Psoas muscle (tissue), 8 donors: ENCODE measurements around the gene ZSCAN18. TPM values are rescaled to one million over a fixed set of nuclear protein-coding genes. Genes with fewer than 3 reads are reported as not detected.

Source experiments
- ATAC-seq, 4 donors: fragments of 200-7000 bp; cut with Tn5 transposase; one replicate each; pipeline ENCODE4 v1.9.1; 2020; ENCODE audit warnings: moderate library complexity in 3 of 4, mild to moderate bottlenecking in 2 of 4
- DNase-seq, 2 donors: peaks; one replicate each; pipeline ENCODE4 v3.0.0-alpha.2; 2020
- H3K27ac ChIP-seq: fragments of 200-600 bp; one replicate; pipeline ENCODE4 v1.8.0; 2022
- H3K27me3 ChIP-seq, 3 donors: fragments of 200-600 bp in 1 of 3; one replicate each; pipeline versions ENCODE4 v1.6.1 to v1.8.0; 2013 to 2022; ENCODE audit warnings: low read length in 2 of 3, mild to moderate bottlenecking in 2 of 3, moderate library complexity in 1 of 3; ENCODE audit not compliant: insufficient read depth in 3 of 3
- H3K36me3 ChIP-seq, 2 donors: fragments of 200-600 bp in 1 of 2; one replicate each; pipeline versions ENCODE4 v1.6.1 to v1.8.0; 2013 to 2022; ENCODE audit warnings: low read depth in 1 of 2, mild to moderate bottlenecking in 1 of 2, moderate library complexity in 1 of 2; ENCODE audit not compliant: insufficient read depth in 1 of 2
- H3K4me1 ChIP-seq: fragments of 200-600 bp; one replicate; pipeline ENCODE4 v1.8.0; 2022
- H3K4me3 ChIP-seq: fragments of 200-600 bp; one replicate; pipeline ENCODE4 v1.8.0; 2022; ENCODE audit warnings: mild to moderate bottlenecking
- H3K9me3 ChIP-seq: fragments of 200-600 bp; one replicate; pipeline ENCODE4 v1.8.0; 2022
- WGBS, 3 donors: extraction: QIAGEN DNeasy Blood & Tissue Kit; methylation state at CpG; one replicate each; pipeline versions ENCODE4 v1.1.6 to v1.1.7; 2013; 5-methylcytosine and 5-hydroxymethylcytosine counted together
- intact Hi-C, 2 donors: fragments of 100-400 bp; cut with DNase I; formaldehyde crosslinking; loops; one replicate each; pipeline versions ENCODE4 v1.11.0 to v1.14.2; 2022
- polyA plus RNA-seq, 3 donors: library from polyadenylated mRNA; stranded (reverse); fragments of 200-250 nt; gene quantifications; one replicate each; pipeline ENCODE4 v1.2.3, GENCODE V29; 2013
- total RNA-seq, 4 donors: library from RNA; stranded (reverse); fragmentation: NEBNext Ultra II Directional in 2 of 4; extraction: Animal tissue kit (Norgen Biotek cat#: 25700) in 2 of 4; gene quantifications; one replicate each; pipeline versions ENCODE4 v1.2.1 to v1.2.4, GENCODE V29; 2021 to 2023
- TF ChIP-seq, protein P1 (sequence below): fragments of 200-600 bp; IDR thresholded peaks from one replicate; pipeline ENCODE4 v1.8.0; 2022; ENCODE audit warnings: antibody characterized with exemption
- donor health status: healthy with polysubstance abuse.
- donor health status: DM: no; HTN: no; CAD: no; lungs with moderate emphysema.
- donor health status: Bipolar disorder and iron deficiency.
- donor health status: healthy.
- donor health status: DM: yes; HTN: yes; CAD: no.
- donor health status: DM: no; HTN: no; CAD: no.
- donor health status: DM: no; HTN: no; CAD: no.
- donor health status: DM: yes; HTN: yes; CAD: no.

Gene ZSCAN18
- total and polyA plus RNA-seq, 7 donors = 9.5 to 36.8 (median 14.0) TPM

DNA sequence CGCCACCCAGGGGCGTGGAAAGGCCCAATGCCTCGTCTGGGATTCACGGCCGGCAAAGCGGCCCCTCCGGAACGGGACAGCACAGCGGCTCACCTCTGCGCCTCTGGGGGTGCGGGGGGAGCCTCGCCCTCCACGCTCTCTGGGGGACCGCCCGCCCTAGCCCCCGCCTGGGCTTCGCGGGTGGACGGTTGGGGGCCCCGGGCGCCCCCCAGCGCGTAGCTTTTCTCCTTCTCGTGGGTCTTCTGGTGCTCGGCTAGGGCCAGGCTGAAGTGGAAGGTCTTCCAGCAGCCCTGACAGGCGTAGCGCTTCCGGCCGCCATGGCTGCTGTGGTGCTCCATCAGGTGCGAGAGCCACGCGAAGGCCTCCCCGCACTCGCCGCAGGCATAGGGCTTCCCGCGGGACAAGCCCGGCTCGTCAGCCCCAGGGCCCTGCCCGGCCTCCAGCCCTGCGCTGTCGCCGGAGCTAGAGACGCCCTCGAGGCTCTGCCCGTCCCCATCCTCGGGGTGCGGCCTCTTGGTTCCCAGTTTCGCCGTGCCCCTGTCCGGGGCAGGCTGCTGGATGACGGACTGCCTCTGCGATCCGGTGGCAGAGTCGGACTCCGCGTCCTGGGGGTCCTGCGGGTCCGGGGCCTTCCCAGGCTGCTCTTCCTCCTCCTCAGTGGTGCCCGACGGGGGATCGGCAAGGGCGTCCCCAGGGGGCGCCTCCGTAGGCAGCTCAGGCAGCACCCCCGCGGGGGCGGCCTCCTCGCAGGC is 13.3 kb downstream of the ZSCAN18 start:
- TF ChIP-seq, protein P1, sequence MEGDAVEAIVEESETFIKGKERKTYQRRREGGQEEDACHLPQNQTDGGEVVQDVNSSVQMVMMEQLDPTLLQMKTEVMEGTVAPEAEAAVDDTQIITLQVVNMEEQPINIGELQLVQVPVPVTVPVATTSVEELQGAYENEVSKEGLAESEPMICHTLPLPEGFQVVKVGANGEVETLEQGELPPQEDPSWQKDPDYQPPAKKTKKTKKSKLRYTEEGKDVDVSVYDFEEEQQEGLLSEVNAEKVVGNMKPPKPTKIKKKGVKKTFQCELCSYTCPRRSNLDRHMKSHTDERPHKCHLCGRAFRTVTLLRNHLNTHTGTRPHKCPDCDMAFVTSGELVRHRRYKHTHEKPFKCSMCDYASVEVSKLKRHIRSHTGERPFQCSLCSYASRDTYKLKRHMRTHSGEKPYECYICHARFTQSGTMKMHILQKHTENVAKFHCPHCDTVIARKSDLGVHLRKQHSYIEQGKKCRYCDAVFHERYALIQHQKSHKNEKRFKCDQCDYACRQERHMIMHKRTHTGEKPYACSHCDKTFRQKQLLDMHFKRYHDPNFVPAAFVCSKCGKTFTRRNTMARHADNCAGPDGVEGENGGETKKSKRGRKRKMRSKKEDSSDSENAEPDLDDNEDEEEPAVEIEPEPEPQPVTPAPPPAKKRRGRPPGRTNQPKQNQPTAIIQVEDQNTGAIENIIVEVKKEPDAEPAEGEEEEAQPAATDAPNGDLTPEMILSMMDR = no peak
- peaks cover 11 to 37% of the 10 kb centered on the region in 2 donors for H3K36me3 ChIP-seq
- H3K4me3 ChIP-seq = no peak overlapping the region
- H3K27ac ChIP-seq = no peak overlapping the region
- WGBS, 3 donors = 97 to 99% (median 99%) methylated on average over 64 to 69 of the region's 69 CpGs
- H3K4me1 ChIP-seq = no peaks in the 10 kb centered on the region
- H3K27me3 ChIP-seq = no peaks in the 10 kb centered on the region
- intact Hi-C loops = no loop called here
- ATAC-seq = no peak
- peaks cover 63% of the 10 kb centered on the region for H3K9me3 ChIP-seq
- DNase-seq = no peak

DNA sequence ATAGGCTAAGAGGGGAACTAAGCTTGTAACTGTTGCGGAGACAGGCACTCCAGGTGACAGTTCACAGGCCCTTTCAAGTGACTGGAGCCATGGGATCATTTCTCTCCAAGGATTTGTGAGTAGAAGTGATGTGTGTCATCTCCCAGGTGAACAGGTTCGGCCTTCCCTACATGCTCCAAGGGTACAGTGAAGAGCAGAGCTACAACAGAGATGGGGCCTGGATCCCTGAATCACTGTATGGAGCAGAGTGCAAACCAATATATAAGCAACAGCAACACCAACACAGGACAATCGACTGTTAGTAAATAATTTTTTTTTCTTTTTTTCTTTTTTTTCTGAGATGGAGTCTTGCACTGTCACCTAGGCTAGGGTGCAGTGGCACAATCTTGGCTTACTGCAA is 15.0 kb downstream of the ZSCAN18 start:
- no peak for ATAC-seq
- 96 to 98% (median 97%) methylated on average over 3 of the region's 3 CpGs for WGBS, 3 donors
- Histone ChIP-seq H3K27ac (no peak overlapping the region), H3K36me3 (peaks cover 11 to 37% of the 10 kb centered on the region in 2 donors), H3K4me3 (no peak overlapping the region), H3K27me3 (no peaks in the 10 kb centered on the region), H3K9me3 (peaks cover 53% of the 10 kb centered on the region), H3K4me1 (no peaks in the 10 kb centered on the region)
- DNase-seq = no peak
- TF ChIP-seq, protein P1 = no peak
- intact Hi-C loops = no loop called here

DNA sequence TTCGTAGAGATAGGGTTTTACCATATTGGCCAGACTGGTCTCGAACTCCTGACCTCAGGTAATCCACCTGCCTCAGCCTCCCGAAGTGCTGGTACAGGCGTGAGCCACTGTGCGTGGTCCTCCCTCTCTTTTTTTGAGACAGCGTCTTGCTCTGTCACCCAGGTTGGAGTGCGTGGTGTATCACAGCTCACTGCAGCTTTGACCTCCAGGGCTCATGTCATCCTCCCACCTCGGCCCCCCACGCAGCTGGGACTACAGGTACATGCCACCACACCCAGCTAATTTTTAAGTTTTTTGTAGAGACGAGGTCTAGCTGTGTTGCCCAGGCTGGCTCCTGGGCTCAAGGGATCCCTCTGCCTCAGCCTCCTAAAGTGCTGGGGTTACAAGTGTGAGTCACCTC is 18.2 kb downstream of the ZSCAN18 start:
- TF ChIP-seq, protein P1 = no peak
- intact Hi-C loops = no loop called here
- H3K9me3 ChIP-seq = peaks cover 61% of the 10 kb centered on the region

DNA sequence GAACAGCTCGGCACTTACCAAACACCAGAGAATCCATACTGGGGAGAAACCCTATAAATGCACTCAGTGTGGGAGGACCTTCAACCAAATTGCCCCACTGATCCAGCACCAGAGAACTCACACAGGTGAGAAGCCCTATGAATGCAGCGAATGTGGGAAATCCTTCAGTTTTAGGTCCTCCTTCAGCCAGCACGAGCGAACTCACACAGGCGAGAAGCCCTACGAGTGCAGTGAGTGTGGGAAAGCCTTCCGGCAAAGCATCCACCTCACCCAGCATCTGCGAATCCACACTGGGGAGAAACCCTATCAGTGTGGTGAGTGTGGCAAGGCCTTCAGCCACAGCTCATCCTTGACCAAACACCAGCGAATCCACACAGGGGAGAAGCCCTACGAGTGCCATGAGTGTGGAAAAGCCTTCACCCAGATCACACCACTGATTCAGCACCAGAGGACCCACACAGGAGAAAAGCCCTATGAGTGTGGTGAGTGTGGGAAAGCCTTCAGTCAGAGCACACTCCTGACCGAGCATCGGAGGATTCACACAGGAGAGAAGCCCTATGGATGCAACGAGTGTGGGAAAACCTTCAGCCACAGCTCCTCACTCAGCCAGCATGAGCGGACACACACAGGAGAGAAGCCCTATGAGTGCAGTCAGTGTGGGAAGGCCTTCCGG is 30.7 kb downstream of the ZSCAN18 start:
- TF ChIP-seq, protein P1 = no peak
- ATAC-seq = no peak
- no peak for DNase-seq
- Histone ChIP-seq H3K4me3 (no peak overlapping the region), H3K36me3 (peaks cover 14 to 46% of the 10 kb centered on the region in 2 donors), H3K9me3 (peaks cover 89% of the 10 kb centered on the region), H3K4me1 (no peaks in the 10 kb centered on the region), H3K27me3 (no peaks in the 10 kb centered on the region), H3K27ac (no peak overlapping the region)
- WGBS, 3 donors = 98 to 99% (median 99%) methylated on average over 15 of the region's 15 CpGs
- intact Hi-C loops = no loop called here

More for the DNA sequence above, 18.2 kb downstream of the ZSCAN18 start:
- no peak for ATAC-seq
- Histone ChIP-seq H3K36me3 (peaks cover 9% of the 10 kb centered on the region in 2 donors), H3K4me3 (no peak overlapping the region), H3K27me3 (no peaks in the 10 kb centered on the region), H3K4me1 (no peaks in the 10 kb centered on the region), H3K27ac (no peak overlapping the region)
- 93 to 94% (median 93%) methylated on average over 10 of the region's 10 CpGs for WGBS, 3 donors
- no peak for DNase-seq
